ENCODE data around the gene KCNQ1. TPM values are rescaled to one million over a fixed set of nuclear protein-coding genes. Genes with fewer than 3 reads are reported as not detected.

Gene KCNQ1
- total RNA-seq, 1 donor from 2014 or later = 0.16 TPM

DNA sequence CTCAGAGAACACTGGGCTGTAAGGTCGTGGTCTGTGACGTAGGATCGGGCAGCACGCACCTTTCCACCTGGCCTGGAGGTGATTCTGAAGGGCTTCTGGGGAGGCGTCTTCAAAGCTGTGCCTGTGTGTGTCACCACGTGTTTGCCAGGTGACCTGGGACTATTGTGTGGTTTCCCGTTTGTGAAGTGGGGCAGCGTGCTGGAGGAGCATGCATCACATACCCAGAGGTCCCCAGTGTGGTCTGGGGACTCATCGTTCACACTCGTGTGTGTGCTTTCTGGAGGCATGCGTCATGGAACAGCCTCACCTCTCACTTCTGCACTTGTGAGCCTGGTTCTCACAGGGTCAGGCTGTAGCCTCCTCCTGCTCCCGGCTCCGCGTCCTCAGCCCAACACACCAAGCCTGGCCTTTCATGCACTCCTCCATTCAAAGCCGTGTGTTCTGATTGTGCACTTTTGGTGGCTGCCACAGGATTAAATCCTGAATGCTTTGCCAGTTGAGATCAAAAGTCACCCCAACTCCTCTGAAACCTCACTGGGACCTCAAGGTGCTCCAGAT is 148.7 kb downstream of the KCNQ1 start:
- H3K9me3 Mint-ChIP-seq (ENCODE audit: unreplicated experiment) = peaks cover 17% of the 10 kb centered on the region
- H3K4me1 Mint-ChIP-seq (ENCODE audit: unreplicated experiment) = no peaks in the 10 kb centered on the region
- no peak for DNase-seq (ENCODE audit: extremely low spot score, unreplicated experiment)
- no peak overlapping the region for H3K27ac Mint-ChIP-seq (ENCODE audit: unreplicated experiment)
- TF ChIP-seq, protein P1, sequence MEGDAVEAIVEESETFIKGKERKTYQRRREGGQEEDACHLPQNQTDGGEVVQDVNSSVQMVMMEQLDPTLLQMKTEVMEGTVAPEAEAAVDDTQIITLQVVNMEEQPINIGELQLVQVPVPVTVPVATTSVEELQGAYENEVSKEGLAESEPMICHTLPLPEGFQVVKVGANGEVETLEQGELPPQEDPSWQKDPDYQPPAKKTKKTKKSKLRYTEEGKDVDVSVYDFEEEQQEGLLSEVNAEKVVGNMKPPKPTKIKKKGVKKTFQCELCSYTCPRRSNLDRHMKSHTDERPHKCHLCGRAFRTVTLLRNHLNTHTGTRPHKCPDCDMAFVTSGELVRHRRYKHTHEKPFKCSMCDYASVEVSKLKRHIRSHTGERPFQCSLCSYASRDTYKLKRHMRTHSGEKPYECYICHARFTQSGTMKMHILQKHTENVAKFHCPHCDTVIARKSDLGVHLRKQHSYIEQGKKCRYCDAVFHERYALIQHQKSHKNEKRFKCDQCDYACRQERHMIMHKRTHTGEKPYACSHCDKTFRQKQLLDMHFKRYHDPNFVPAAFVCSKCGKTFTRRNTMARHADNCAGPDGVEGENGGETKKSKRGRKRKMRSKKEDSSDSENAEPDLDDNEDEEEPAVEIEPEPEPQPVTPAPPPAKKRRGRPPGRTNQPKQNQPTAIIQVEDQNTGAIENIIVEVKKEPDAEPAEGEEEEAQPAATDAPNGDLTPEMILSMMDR (IDR thresholded peaks at IDR 0.05) = no peak
- H3K4me3 Mint-ChIP-seq (ENCODE audit: unreplicated experiment) = no peak overlapping the region
- H3K27me3 Mint-ChIP-seq (ENCODE audit: unreplicated experiment) = peaks cover 17% of the 10 kb centered on the region
- H3K36me3 Mint-ChIP-seq (ENCODE audit: unreplicated experiment) = no peaks in the 10 kb centered on the region

GRCh38 chr11:2594267-2594666 is 149.5 kb downstream of the KCNQ1 start:
- TF ChIP-seq, protein P1 (IDR thresholded peaks at IDR 0.05) = no peak
- DNase-seq (ENCODE audit: extremely low spot score, unreplicated experiment) = no peak
- H3K27ac Mint-ChIP-seq (ENCODE audit: unreplicated experiment) = no peak overlapping the region
- H3K4me1 Mint-ChIP-seq (ENCODE audit: unreplicated experiment) = no peaks in the 10 kb centered on the region
- H3K36me3 Mint-ChIP-seq (ENCODE audit: unreplicated experiment) = no peaks in the 10 kb centered on the region
- H3K9me3 Mint-ChIP-seq (ENCODE audit: unreplicated experiment) = peaks cover 24% of the 10 kb centered on the region
- peaks cover 17% of the 10 kb centered on the region for H3K27me3 Mint-ChIP-seq (ENCODE audit: unreplicated experiment)
- no peak overlapping the region for H3K4me3 Mint-ChIP-seq (ENCODE audit: unreplicated experiment)

DNA sequence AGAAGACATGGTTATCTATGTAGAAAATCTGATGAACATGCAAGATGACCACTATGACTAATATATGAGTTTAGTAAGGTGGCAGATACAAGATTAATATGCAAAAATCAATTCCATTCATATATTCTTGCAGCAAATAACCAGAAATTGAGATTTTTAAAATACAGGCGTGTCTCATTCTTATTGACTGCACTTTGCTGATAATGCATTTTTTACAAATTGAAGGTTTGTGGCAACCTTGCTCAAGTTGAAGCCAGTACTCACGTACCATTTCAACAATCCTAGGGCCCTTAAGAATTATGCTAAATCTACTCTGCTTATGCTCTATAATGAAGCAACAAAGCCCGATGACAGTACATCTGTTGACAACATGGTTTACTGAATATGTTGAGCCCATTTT is 150.4 kb downstream of the KCNQ1 start:
- peaks cover 24% of the 10 kb centered on the region for H3K9me3 Mint-ChIP-seq (ENCODE audit: unreplicated experiment)
- H3K27ac Mint-ChIP-seq (ENCODE audit: unreplicated experiment) = no peak overlapping the region
- TF ChIP-seq, protein P1 (IDR thresholded peaks at IDR 0.05) = no peak
- H3K4me1 Mint-ChIP-seq (ENCODE audit: unreplicated experiment) = no peaks in the 10 kb centered on the region
- no peak overlapping the region for H3K4me3 Mint-ChIP-seq (ENCODE audit: unreplicated experiment)
- DNase-seq (ENCODE audit: extremely low spot score, unreplicated experiment) = no peak
- H3K36me3 Mint-ChIP-seq (ENCODE audit: unreplicated experiment) = no peaks in the 10 kb centered on the region
- H3K27me3 Mint-ChIP-seq (ENCODE audit: unreplicated experiment) = peaks cover 21% of the 10 kb centered on the region

- TF ChIP-seq, protein P1 (IDR thresholded peaks at IDR 0.05) = no peak
- Mint-ChIP-seq H3K4me1 (ENCODE audit: unreplicated experiment) (no peaks in the 10 kb centered on the region), H3K4me3 (ENCODE audit: unreplicated experiment) (no peak overlapping the region), H3K9me3 (ENCODE audit: unreplicated experiment) (peaks cover 19% of the 10 kb centered on the region), H3K36me3 (ENCODE audit: unreplicated experiment) (no peaks in the 10 kb centered on the region), H3K27me3 (ENCODE audit: unreplicated experiment) (peaks cover 32% of the 10 kb centered on the region), H3K27ac (ENCODE audit: unreplicated experiment) (no peak overlapping the region)
- DNase-seq (ENCODE audit: extremely low spot score, unreplicated experiment) = no peak
Observed at GRCh38 chr11:2599561-2600189, 154.9 kb downstream of the KCNQ1 start.

DNA sequence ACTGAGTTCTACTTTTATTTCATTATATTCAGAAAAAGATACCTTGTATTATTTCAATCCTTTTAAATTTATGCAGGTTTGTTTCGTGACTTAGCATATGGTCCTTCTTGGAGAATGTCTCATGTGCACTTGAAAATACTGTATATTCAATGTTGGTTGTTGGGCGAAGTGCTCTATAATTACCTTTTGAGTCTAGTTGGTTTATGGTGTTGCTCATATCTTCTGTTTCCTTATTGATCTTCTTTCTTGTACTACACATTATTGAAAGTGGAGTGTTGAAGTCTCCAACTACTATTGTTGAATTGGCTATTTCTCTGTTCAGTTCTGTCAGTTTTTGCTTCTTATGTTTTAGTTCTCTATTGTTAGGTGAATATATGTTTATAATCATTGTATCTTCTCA is 164.5 kb downstream of the KCNQ1 start:
- Mint-ChIP-seq H3K4me1 (ENCODE audit: unreplicated experiment) (no peaks in the 10 kb centered on the region), H3K36me3 (ENCODE audit: unreplicated experiment) (no peaks in the 10 kb centered on the region), H3K27me3 (ENCODE audit: unreplicated experiment) (peaks cover 32% of the 10 kb centered on the region), H3K27ac (ENCODE audit: unreplicated experiment) (no peak overlapping the region), H3K9me3 (ENCODE audit: unreplicated experiment) (peaks cover 43% of the 10 kb centered on the region), H3K4me3 (ENCODE audit: unreplicated experiment) (no peak overlapping the region)
- TF ChIP-seq, protein P1 (IDR thresholded peaks at IDR 0.05) = no peak
- DNase-seq (ENCODE audit: extremely low spot score, unreplicated experiment) = no peak

All from osteocyte (in vitro differentiated cells).